ENCODE results near the gene GJB3. TPM values are rescaled to one million over a fixed set of nuclear protein-coding genes. Genes with fewer than 3 reads are reported as not detected.

Gene GJB3
- total and polyA plus RNA-seq, 4 donors, result 0.15 to 0.33 (median 0.17) TPM; not detected in 1

DNA sequence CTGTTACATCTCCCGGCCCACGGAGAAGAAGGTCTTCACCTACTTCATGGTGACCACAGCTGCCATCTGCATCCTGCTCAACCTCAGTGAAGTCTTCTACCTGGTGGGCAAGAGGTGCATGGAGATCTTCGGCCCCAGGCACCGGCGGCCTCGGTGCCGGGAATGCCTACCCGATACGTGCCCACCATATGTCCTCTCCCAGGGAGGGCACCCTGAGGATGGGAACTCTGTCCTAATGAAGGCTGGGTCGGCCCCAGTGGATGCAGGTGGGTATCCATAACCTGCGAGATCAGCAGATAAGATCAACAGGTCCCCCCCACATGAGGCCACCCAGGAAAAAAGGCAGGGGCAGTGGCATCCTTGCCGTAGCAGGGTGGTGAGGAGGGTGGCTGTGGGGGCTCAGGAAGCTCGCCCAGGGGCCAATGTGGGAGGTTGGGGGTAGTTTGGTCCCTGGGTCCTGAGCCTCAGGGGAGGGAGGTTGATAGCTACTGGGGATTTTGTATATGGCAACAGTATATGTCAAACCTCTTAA is 19.2 kb upstream of the GJB3 start:
- no peak for DNase-seq (ENCODE audit: low spot score)
- TF ChIP-seq YY1 (IDR thresholded peaks at IDR 0.05) (no peak), CTCF (IDR thresholded peaks at IDR 0.05; ENCODE audit: low read depth, low read length, missing input control) (no peak), JUND (IDR thresholded peaks at IDR 0.05) (no peak), SP1 (IDR thresholded peaks at IDR 0.05) (no peak), TAF1 (conservative IDR thresholded peaks at IDR 0.05) (no peak), HNF4G (IDR thresholded peaks at IDR 0.05) (no peak), NR2F2 (IDR thresholded peaks at IDR 0.05) (no peak)
- TF ChIP-seq, protein P1, sequence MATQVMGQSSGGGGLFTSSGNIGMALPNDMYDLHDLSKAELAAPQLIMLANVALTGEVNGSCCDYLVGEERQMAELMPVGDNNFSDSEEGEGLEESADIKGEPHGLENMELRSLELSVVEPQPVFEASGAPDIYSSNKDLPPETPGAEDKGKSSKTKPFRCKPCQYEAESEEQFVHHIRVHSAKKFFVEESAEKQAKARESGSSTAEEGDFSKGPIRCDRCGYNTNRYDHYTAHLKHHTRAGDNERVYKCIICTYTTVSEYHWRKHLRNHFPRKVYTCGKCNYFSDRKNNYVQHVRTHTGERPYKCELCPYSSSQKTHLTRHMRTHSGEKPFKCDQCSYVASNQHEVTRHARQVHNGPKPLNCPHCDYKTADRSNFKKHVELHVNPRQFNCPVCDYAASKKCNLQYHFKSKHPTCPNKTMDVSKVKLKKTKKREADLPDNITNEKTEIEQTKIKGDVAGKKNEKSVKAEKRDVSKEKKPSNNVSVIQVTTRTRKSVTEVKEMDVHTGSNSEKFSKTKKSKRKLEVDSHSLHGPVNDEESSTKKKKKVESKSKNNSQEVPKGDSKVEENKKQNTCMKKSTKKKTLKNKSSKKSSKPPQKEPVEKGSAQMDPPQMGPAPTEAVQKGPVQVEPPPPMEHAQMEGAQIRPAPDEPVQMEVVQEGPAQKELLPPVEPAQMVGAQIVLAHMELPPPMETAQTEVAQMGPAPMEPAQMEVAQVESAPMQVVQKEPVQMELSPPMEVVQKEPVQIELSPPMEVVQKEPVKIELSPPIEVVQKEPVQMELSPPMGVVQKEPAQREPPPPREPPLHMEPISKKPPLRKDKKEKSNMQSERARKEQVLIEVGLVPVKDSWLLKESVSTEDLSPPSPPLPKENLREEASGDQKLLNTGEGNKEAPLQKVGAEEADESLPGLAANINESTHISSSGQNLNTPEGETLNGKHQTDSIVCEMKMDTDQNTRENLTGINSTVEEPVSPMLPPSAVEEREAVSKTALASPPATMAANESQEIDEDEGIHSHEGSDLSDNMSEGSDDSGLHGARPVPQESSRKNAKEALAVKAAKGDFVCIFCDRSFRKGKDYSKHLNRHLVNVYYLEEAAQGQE (IDR thresholded peaks at IDR 0.05), result no peak
- TF ChIP-seq, protein P2, sequence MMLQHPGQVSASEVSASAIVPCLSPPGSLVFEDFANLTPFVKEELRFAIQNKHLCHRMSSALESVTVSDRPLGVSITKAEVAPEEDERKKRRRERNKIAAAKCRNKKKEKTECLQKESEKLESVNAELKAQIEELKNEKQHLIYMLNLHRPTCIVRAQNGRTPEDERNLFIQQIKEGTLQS (IDR thresholded peaks at IDR 0.05), result no peak
- Histone ChIP-seq H3K4me3 (ENCODE audit: low read depth in 1 of 3, low read length in 3 of 3) (no peak overlapping the region), H3K27ac (ENCODE audit: low read depth in 1 of 2, low read length in 2 of 2) (no peak overlapping the region), H3K9ac (ENCODE audit: low read depth in 1 of 2, low read length in 2 of 2) (no peak overlapping the region), H3K9me3 (ENCODE audit: control insufficient read depth in 4 of 4, low read length in 3 of 4) (no peaks in the 10 kb centered on the region), H3K27me3 (ENCODE audit: control insufficient read depth in 4 of 4, insufficient read depth in 4 of 4, low read length in 3 of 4) (no peaks in the 10 kb centered on the region), H3K4me1 (ENCODE audit: control insufficient read depth in 4 of 4, insufficient read depth in 4 of 4, low read length in 3 of 4) (no peaks in the 10 kb centered on the region), H3K36me3 (ENCODE audit: control insufficient read depth in 4 of 4, insufficient read depth in 3 of 4, low read depth in 1 of 4, low read length in 3 of 4) (no peaks in the 10 kb centered on the region)
- whole genome bisulfite sequencing, result 91% methylated on average over 13 of the region's 13 CpGs

DNA sequence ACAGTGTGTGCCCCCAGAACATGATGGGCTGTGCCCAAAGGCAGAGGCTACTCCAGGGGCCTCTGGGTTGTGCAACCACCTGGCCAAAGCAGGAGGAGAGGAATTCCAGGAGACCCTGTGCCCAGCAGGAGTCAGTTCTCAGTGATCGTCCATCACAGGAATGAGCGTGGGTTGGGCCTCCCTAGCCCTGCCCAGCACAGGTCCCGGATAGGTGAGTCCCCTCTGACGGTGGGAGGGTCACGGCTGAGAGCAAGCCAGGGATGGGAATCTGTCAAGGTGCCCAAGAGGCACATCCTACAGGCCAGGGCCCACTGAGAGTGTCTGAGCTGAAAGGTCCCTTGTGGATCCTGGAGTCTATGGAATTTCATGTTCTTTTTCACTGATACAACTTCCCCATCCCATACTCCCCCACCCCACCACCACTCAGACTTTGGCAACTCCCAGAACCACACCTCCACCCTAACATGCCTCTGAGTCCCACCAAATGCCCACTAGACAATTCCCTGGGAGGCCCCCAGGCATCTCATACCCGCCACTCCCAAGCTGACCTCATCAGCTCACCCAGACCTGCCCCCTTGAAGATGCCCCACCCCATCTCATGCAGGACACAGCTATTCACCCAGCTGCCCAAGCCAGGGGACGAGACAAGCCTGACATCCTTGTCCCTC is 18.4 kb upstream of the GJB3 start:
- no peak for DNase-seq (ENCODE audit: low spot score)
- H3K27me3 ChIP-seq (ENCODE audit: control insufficient read depth in 4 of 4, insufficient read depth in 4 of 4, low read length in 3 of 4), result no peaks in the 10 kb centered on the region
- no peaks in the 10 kb centered on the region for H3K9me3 ChIP-seq (ENCODE audit: control insufficient read depth in 4 of 4, low read length in 3 of 4)
- no peak overlapping the region for H3K9ac ChIP-seq (ENCODE audit: low read depth in 1 of 2, low read length in 2 of 2)
- H3K36me3 ChIP-seq (ENCODE audit: control insufficient read depth in 4 of 4, insufficient read depth in 3 of 4, low read depth in 1 of 4, low read length in 3 of 4), result no peaks in the 10 kb centered on the region
- H3K4me1 ChIP-seq (ENCODE audit: control insufficient read depth in 4 of 4, insufficient read depth in 4 of 4, low read length in 3 of 4), result no peaks in the 10 kb centered on the region
- H3K4me3 ChIP-seq (ENCODE audit: low read depth in 1 of 3, low read length in 3 of 3), result no peak overlapping the region
- WGBS, result 69% methylated on average over 7 of the region's 7 CpGs
- H3K27ac ChIP-seq (ENCODE audit: low read depth in 1 of 2, low read length in 2 of 2), result no peak overlapping the region
- TF ChIP-seq GABPA (IDR thresholded peaks at IDR 0.05 in 1 of 2, conservative IDR thresholded peaks at IDR 0.05 in 1 of 2) (no peak), RXRA (IDR thresholded peaks at IDR 0.05) (no peak)

Measured in liver (tissue), 9 donors.